Transverse colon (tissue), 3 donors: ENCODE measurements around the gene KIF3A.

Experiments used
- CTCF ChIP-seq, 5 experiments: fragments of 200-600 bp in 3 of 5; fragments of 450-650 bp in 2 of 5; sonication (generic) in 3 of 5; IDR thresholded peaks; 1 replicate in 2 of 5; 2 replicates in 3 of 5; pipeline ENCODE4 v1.5.1; 2016 to 2017; ENCODE audit warnings: antibody characterized with exemption in 5 of 5, inconsistent platforms in 3 of 5, mild to moderate bottlenecking in 2 of 5, moderate library complexity in 1 of 5
- POLR2A ChIP-seq: fragments of 450-650 bp; IDR thresholded peaks from one replicate; pipeline ENCODE4 v1.6.1; 2016; ENCODE audit warnings: antibody characterized with exemption, mild to moderate bottlenecking, moderate library complexity

DNA sequence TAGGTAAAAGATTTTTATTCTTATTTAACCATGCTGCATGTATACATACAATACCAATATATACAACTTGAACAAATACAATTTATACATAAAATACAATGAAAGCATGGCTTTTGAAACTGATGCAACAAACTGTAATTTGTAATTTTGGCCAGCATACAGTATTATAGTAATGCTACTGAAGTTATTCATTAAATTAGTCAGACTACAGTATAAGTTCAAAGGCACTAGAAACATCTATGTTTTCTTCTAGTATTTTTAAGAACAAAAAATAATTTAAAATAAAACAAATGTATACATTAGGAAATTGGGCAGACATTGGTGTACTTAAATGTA is 44.7 kb downstream of the KIF3A start:
- TF ChIP-seq CTCF (IDR thresholded peaks at IDR 0.05) (no peak), POLR2A (no peak)
